Kidney capillary endothelial cell (primary cell): ENCODE data around the gene FTCD.
"Not testable (repeated sequence)": the region's sequence is repeated elsewhere in the genome, so short reads cannot be mapped to it uniquely, and the experiment has no call there.

ENCODE experiments used
- DNase-seq: peaks from one replicate; pipeline ENCODE4 v3.0.0-alpha.2; 2018; ENCODE audit warnings: low spot score

Gene FTCD

GRCh38 chr21:46188226-46189212, 33.1 kb upstream of the FTCD start:
- peak; percentile 88 for DNase-seq

GRCh38 chr21:46187814-46188213, 32.4 kb upstream of the FTCD start:
- no peak for DNase-seq

GRCh38 chr21:46187261-46187660, 31.9 kb upstream of the FTCD start:
- DNase-seq, result no peak

- DNase-seq, result no peak
Observed at GRCh38 chr21:46185716-46186115, 30.3 kb upstream of the FTCD start.

- peak; percentile 78 for DNase-seq
Observed at GRCh38 chr21:46184625-46185555, 29.5 kb upstream of the FTCD start.

- peak; percentile 51 for DNase-seq
Observed at GRCh38 chr21:46183910-46184624, 28.7 kb upstream of the FTCD start, which contains the start of gene SPATC1L. Gene SPATC1L (minus strand): TSS chr21:46184459. CDS start chr21:46182816, 1,643 bp downstream.

GRCh38 chr21:46183337-46183909, 28.0 kb upstream of the FTCD start:
- not testable (repeated sequence) for DNase-seq

GRCh38 chr21:46182548-46183336, 27.4 kb upstream of the FTCD start:
- no peak for DNase-seq

GRCh38 chr21:46181953-46182547, 26.7 kb upstream of the FTCD start:
- no peak for DNase-seq

- DNase-seq, result no peak
Observed at GRCh38 chr21:46181436-46181835, 26.1 kb upstream of the FTCD start.

- no peak for DNase-seq
Observed at GRCh38 chr21:46180778-46181391, 25.5 kb upstream of the FTCD start.

- no peak for DNase-seq
Observed at GRCh38 chr21:46180079-46180722, 24.8 kb upstream of the FTCD start.

- DNase-seq, result no peak
Observed at GRCh38 chr21:46179708-46180078, 24.3 kb upstream of the FTCD start.

GRCh38 chr21:46178961-46179360, 23.6 kb upstream of the FTCD start:
- no peak for DNase-seq

- not testable (repeated sequence) for DNase-seq
Observed at GRCh38 chr21:46176443-46177129, 21.2 kb upstream of the FTCD start.

- no peak for DNase-seq
Observed at GRCh38 chr21:46173573-46173972, 18.2 kb upstream of the FTCD start.

- DNase-seq, result no peak
Observed at GRCh38 chr21:46172863-46173528, 17.6 kb upstream of the FTCD start.
